Measurements from ENCODE around the gene WFDC8.

DNA sequence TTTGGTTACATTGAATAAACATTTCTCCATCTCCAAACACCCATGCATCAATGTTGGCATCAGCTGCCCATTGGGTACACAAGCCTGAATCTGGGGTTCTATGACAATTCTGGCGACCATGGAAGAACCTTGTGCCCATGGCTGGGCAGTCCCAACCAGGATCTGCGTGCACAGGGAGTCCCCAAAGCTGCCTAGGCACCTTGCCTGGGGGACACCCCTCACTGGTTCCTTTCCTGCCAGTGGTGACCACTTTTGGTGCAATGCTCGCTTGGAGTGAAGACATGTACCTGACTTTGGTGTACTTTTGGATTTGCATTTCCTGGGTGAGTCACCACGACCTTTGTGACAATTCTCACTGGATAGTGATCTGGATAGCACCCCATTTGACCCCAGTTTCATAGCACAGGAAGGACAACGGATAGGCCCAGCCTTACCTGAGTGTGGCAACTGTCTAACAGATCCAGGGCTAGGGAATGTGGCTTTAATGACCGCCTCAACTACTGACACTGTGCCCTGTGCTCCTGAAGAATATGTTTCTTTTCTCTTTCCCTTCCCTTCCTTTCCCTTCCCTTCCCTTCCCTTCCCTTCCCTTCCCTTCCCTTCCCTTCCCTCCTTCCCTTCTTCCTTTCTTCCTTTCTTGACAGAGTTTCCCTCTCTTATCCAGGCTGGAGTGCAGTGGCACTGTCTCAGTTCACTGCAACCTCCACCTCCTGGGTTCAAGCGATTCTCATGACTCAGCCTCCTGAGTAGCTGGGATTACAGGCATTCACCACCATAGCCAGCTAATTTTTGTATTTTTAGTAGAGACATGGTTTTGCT lies 70.8 kb downstream of the WFDC8 start:
- TF ChIP-seq POLR2AphosphoS5 (IDR thresholded peaks at IDR 0.05) (no peak), EP300 (IDR thresholded peaks at IDR 0.05) (no peak)
- TF ChIP-seq, protein P1, sequence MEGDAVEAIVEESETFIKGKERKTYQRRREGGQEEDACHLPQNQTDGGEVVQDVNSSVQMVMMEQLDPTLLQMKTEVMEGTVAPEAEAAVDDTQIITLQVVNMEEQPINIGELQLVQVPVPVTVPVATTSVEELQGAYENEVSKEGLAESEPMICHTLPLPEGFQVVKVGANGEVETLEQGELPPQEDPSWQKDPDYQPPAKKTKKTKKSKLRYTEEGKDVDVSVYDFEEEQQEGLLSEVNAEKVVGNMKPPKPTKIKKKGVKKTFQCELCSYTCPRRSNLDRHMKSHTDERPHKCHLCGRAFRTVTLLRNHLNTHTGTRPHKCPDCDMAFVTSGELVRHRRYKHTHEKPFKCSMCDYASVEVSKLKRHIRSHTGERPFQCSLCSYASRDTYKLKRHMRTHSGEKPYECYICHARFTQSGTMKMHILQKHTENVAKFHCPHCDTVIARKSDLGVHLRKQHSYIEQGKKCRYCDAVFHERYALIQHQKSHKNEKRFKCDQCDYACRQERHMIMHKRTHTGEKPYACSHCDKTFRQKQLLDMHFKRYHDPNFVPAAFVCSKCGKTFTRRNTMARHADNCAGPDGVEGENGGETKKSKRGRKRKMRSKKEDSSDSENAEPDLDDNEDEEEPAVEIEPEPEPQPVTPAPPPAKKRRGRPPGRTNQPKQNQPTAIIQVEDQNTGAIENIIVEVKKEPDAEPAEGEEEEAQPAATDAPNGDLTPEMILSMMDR (IDR thresholded peaks at IDR 0.05) = no peak
